ENCODE measurements around the gene FMN2.
"Not testable (repeated sequence)": the region's sequence is repeated elsewhere in the genome, so short reads cannot be mapped to it uniquely, and the experiment has no call there.

The FMN2 gene

GRCh38 chr1:240310226-240310925 lies 218.7 kb downstream of the FMN2 start:
- no peak for DNase-seq (ENCODE audit: low read depth in 3 of 3)

DNA sequence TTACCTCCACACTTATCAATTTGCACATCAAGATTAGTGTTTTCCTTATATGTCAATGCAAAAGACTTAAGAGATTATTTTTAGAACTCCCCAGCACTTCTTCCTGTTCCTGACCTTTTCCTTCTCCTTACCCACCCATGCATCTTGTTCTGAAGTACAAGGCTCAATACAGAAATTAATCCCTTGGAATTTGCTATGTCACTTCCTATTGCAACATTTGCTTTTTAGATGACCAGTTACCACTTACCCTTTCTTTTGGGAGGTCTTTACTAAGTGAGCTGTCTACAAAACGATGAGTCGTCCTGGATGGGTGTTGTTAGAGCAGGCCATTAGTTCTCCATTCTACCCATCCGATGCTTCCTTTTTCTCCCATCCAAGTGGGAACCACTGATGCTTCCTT lies 221.2 kb downstream of the FMN2 start:
- DNase-seq (ENCODE audit: low read depth in 3 of 3): no peak

GRCh38 chr1:240314845-240315801 lies 223.4 kb downstream of the FMN2 start:
- DNase-seq (ENCODE audit: low read depth in 3 of 3): no peak

DNA sequence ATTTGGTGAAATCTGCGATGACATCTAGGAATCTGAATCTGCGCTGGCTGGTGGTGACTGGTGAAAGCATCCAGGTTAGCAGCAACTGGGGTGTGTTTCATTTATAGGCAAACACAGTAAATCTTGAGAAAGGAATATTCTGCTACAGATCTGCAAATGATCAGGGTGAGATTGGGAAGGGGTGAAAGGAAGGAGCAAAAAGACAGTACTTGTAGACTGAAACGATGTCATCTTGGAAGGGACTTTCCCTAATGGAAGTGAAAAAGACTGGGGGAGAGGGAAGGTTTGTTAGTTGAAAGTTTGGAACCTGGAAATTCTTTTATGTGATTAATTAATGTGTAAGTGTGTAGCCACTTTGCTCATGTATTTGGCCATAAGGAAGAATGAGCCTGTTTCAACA lies 228.3 kb downstream of the FMN2 start:
- no peak for DNase-seq (ENCODE audit: low read depth in 3 of 3)

GRCh38 chr1:240320659-240321058 lies 229.0 kb downstream of the FMN2 start:
- DNase-seq (ENCODE audit: low read depth in 3 of 3): no peak

- no peak for DNase-seq (ENCODE audit: low read depth in 3 of 3)
Measured at GRCh38 chr1:240322943-240323342, 231.3 kb downstream of the FMN2 start.

DNA sequence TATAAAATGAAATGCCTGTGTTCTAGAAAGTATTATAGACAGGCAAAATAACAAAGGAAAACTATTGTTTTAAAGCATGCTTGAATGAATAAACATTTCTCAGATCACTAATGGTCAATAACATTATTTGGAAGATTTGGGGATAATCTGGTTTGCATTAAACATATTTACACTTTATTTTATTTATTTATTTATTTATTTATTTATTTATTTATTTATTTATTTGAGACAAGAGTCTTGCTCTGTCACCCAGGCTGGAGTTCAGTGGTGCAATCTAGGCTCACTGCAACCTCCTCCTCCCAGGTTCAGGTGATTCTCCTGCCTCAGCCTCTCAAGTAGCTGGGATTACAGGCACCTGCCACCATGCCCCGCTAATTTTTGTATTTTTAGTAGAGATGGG lies 236.7 kb downstream of the FMN2 start:
- DNase-seq (ENCODE audit: low read depth in 3 of 3): not testable (repeated sequence)

DNA sequence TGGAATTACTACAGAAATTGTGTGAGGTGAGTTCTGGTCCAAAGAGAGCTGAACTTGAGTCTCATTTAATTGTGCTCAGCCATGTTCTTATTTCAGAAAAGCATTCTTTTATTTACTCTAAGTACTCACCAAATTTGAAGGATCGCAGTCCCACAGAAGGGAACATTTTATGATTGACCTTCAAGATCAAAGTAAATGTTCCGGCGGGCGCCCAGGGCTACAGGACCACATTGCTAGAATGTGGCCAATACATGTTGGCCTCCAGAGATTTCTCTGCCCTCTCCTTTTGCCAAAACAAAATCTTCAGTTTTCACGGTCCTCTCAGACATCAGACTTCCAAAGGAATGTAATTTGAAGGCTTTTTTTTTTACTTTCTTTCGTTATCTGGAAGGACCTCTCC lies 237.8 kb downstream of the FMN2 start:
- DNase-seq (ENCODE audit: low read depth in 3 of 3): no peak

- no peak for DNase-seq (ENCODE audit: low read depth in 3 of 3)
Measured at GRCh38 chr1:240332672-240333071, 241.0 kb downstream of the FMN2 start.

DNA sequence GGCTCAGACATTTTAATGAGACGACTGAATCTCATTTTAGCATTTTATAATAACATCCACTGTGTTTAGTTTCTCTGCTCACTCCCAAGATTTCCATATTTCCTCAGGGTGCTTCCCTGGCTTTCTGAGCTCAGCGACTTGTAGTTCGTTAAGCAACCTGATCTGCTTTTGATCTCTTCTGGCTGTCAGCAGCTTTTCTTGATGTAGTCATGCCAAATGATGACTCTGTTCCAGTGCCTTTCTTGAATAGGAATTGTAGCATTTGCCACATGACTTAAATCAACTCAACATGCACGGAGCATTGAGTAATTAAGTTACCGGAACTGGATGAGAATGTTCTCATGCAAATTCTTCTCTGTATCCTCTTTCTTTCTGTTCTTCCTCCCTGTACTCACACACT lies 246.1 kb downstream of the FMN2 start:
- DNase-seq (ENCODE audit: low read depth in 3 of 3): no peak

GRCh38 chr1:240338837-240339236 lies 247.2 kb downstream of the FMN2 start:
- DNase-seq (ENCODE audit: low read depth in 3 of 3): no peak

DNA sequence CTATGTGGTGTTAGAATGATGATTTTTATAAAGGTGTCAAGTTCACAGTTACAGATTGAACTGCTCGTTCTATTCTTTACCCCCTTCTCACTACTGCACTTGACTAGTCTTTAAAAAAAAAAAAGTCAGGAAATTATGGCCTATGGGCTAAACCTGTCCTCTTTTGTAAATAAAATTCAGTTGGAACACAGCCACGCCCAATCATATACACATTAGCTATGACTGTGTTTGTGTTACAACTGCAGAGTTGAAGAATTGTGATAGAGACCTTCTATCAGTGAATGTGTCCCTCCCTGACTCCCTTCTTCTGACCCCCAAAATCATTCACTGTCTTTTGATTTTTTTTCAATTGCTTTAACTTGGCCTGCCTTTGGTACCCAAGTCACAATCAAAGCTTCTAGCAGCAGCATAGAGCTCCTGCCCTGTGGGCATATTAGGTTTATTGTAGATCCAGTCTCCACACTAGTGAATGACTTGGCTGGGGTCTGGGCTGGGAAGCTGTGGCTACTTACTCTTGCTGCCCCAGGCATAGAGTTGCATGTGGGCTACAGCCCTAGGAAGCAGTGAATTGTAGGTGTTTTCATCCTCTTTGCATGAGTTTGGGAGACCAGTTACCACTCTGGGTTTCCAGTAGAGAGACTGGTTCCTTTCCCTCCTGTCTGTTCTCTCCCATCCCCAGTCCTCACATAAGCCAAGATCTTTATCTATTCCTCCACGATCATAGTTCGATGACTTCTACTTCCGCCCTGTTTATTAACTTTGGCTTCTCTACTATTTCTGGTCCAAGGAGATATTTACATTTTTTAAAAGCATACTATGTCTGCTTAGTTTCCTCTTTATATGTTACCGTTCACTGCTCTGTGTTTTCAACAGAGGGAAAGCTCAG lies 249.9 kb downstream of the FMN2 start:
- DNase-seq (ENCODE audit: low read depth in 3 of 3): no peak

DNA sequence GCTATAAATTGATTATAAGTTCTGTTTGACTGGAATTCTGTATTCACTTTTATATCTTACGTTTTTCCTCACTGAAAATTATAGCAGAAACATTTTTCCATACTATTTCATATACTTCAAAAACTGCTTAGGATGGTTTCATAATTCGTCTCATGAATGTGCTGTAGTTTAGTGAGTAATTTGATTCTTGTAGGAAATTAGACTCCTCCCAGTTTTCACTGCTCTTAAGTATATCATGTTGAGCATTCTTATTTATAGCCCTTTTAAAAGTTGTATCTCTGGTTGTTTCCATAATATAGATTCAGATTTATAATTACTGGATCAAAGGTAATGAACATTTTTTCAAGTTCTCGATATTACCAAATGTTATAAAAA lies 250.6 kb downstream of the FMN2 start:
- no peak for DNase-seq (ENCODE audit: low read depth in 3 of 3)

- DNase-seq (ENCODE audit: low read depth in 3 of 3): no peak
Measured at GRCh38 chr1:240343045-240343444, 251.4 kb downstream of the FMN2 start.

DNA sequence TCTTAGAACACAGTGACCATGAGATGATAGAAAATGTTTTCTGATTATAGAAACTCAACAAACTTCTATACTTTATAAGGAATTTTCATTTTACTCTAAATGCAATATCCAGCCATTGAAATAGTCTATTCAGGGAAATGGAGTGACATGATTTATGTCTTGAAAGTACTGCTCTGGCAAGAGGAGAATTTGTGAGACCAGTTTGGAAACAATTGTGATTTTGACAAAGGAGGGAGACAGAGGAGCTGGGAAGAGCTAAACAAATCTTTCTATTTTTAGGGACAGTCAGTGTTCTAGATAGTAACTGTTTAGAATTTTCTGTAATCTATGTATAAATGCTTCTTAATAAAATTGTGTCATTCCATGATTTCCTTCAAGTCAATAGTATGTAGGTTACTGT lies 252.3 kb downstream of the FMN2 start:
- no peak for DNase-seq (ENCODE audit: low read depth in 3 of 3)

DNA sequence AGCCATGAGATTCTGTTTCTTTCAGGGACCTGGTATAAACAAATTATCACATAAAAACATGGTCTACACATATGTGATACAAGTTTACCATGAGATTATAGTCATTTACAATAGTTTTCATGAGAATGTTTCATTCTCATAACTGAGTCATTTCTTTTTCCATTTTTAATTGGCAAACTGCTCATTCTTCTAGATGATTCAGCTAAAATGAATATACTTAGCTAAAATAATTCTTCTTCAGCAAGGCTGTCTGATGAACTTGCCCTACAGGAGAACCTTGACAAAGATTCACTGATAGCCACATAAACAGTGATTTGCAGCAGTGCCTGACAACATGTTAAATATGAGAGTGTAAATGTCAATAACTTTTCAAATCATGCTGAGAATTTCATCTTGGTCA lies 253.2 kb downstream of the FMN2 start:
- DNase-seq (ENCODE audit: low read depth in 3 of 3): no peak

DNA sequence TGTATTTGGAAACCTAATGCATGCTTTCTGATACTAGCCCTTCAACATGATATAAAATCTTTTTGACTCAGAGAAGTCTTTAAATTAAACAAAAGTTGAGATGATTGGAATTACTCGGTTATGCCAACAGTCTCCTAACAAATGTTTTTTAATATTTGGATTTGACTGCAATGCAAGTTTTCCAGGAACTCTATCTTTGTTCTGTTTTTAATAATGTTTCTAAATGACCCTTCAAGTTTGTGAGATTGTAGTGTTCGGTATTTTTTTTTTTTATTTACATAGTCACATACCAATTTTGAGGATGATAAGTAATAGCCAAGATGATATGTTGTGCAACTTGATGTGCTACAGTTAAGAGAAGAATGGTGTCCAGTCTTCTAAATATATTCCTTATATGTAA lies 258.0 kb downstream of the FMN2 start:
- DNase-seq (ENCODE audit: low read depth in 3 of 3): no peak

DNA sequence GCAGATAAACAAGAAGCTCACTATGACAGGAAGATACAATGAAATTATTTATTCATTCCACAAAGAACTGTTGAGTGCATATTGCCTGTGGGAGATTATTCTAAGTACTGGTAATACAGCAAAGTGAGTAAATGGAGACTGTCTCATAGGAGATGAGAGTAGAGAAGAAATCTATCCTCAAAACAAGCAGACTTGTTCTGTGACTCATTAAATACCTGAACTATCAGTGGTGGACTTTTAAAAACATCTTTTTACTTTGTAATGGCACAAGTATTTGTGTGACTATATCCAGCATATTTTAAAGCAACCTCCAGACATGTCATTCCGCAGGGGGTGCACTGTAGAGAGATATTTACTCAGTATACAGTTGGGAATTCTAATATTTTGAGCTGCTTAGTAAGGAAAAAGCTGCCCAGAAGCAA lies 259.2 kb downstream of the FMN2 start:
- no peak for DNase-seq (ENCODE audit: low read depth in 3 of 3)

DNA sequence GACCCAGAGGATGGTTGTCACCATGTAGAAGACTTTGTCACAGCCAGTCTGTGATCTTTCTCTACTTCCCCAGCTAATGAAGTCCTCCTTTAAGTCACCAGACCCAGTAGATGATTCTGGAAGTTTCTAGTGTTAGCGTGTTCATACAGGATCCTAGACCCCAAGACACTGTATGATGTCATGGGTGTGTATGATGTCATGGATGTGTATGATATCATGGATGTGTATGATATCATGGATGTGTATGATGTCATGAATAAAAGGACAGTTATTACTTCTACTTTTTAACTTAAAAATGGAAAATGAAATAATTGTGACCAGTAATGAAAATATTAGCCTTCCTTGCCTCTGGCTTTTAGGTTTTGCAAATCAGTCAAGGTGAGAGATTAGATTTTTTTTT lies 260.0 kb downstream of the FMN2 start:
- DNase-seq (ENCODE audit: low read depth in 3 of 3): no peak

GRCh38 chr1:240352769-240353168 lies 261.1 kb downstream of the FMN2 start:
- DNase-seq (ENCODE audit: low read depth in 3 of 3): no peak

DNA sequence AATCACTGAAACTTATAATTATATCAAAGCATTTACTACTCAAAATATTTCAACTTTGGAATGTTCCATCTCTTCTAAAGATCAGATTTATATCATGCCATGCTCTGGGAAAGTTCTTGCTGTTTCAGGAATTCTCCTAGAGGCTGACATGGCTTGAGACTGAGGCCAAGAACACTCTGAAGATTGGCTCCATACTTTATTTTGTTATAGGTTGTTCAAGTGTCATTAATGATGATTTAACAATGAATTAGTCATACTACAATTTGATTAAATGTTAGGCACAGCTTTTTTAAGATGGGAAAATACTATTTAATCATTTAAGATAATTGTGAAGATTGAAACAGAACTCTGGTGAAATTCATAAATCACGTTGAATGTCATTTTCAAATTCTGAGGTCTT lies 264.9 kb downstream of the FMN2 start:
- no peak for DNase-seq (ENCODE audit: low read depth in 3 of 3)

DNA sequence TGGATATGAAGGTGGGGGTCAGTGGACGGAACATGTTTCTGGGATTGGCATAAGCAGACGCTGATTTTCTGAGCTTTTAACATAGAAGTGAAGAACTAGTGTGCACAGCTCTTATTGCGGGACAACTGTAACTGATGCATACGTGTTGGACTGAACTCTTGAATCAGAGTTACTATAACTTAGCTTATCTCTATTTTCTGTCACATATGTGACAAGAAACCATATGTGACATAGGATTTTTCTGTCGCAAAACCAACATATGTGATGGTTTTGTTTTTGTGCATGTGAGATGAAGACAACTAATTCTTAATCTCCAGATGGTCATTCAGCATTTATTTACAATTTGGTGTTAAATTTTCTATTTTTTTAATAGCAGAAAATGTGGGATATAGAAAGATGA lies 270.4 kb downstream of the FMN2 start:
- no peak for DNase-seq (ENCODE audit: low read depth in 3 of 3)

Data from stimulated activated CD4-positive, alpha-beta T cell treated with anti-CD3 and anti-CD28 coated beads, TNF-alpha, amount 100 ng/mL, for 24 hours (primary cell).